Nephron progenitor cell (in vitro differentiated cells): ENCODE results near the gene DENND1B.

Experiments used
- DNase-seq: peaks from one replicate; pipeline ENCODE4 v3.0.0; 2021
- H3K27ac Mint-ChIP-seq: 2 replicates; pipeline ENCODE4 v1.8.0; 2021; ENCODE audit warnings: mild to moderate bottlenecking, moderate library complexity, mixed read lengths
- H3K27me3 Mint-ChIP-seq: 2 replicates; pipeline ENCODE4 v1.8.0; 2021; ENCODE audit warnings: mild to moderate bottlenecking, low read depth, mixed read lengths; ENCODE audit not compliant: poor library complexity
- H3K36me3 Mint-ChIP-seq: 2 replicates; pipeline ENCODE4 v1.8.0; 2021; ENCODE audit warnings: low read depth, mixed read lengths
- H3K4me1 Mint-ChIP-seq: 2 replicates; pipeline ENCODE4 v1.8.0; 2021; ENCODE audit warnings: mixed read lengths
- H3K4me3 Mint-ChIP-seq: 2 replicates; pipeline ENCODE4 v1.8.0; 2021; ENCODE audit warnings: mild to moderate bottlenecking, moderate library complexity, mixed read lengths
- H3K9me3 Mint-ChIP-seq: 2 replicates; pipeline ENCODE4 v1.8.0; 2021; ENCODE audit warnings: mild to moderate bottlenecking, moderate library complexity, mixed read lengths
- CTCF ChIP-seq: fragments of 200-600 bp; sonication (generic); IDR thresholded peaks from 2 replicates; pipeline ENCODE4 v1.5.0; 2021; ENCODE audit warnings: antibody characterized with exemption

The DENND1B gene

GRCh38 chr1:197468543-197469175, 306.6 kb downstream of the DENND1B start:
- Mint-ChIP-seq H3K4me1 (peaks cover 72% of the 10 kb centered on the region), H3K9me3 (no peaks in the 10 kb centered on the region), H3K4me3 (no peak overlapping the region), H3K36me3 (no peaks in the 10 kb centered on the region), H3K27ac (no peak overlapping the region), H3K27me3 (no peaks in the 10 kb centered on the region)
- TF ChIP-seq CTCF, result no peak
- no peak for DNase-seq

- Mint-ChIP-seq H3K36me3 (no peaks in the 10 kb centered on the region), H3K27ac (no peak overlapping the region), H3K9me3 (no peaks in the 10 kb centered on the region), H3K4me1 (peaks cover 80% of the 10 kb centered on the region), H3K4me3 (no peak overlapping the region), H3K27me3 (no peaks in the 10 kb centered on the region)
- no peak for DNase-seq
- no peak for TF ChIP-seq CTCF
Observed at GRCh38 chr1:197467881-197468280, 307.4 kb downstream of the DENND1B start.

- Mint-ChIP-seq H3K27ac (peak overlapping the region; percentile 5), H3K4me3 (no peak overlapping the region), H3K4me1 (peaks cover 78% of the 10 kb centered on the region), H3K9me3 (no peaks in the 10 kb centered on the region), H3K36me3 (no peaks in the 10 kb centered on the region), H3K27me3 (no peaks in the 10 kb centered on the region)
- no peak for TF ChIP-seq CTCF
- DNase-seq, result no peak
Observed at GRCh38 chr1:197466813-197467212, 308.5 kb downstream of the DENND1B start.

- Mint-ChIP-seq H3K36me3 (no peaks in the 10 kb centered on the region), H3K9me3 (no peaks in the 10 kb centered on the region), H3K27me3 (no peaks in the 10 kb centered on the region), H3K4me3 (no peak overlapping the region), H3K4me1 (peaks cover 69% of the 10 kb centered on the region), H3K27ac (no peak overlapping the region)
- TF ChIP-seq CTCF, result no peak
- DNase-seq, result no peak
Observed at GRCh38 chr1:197465528-197466327, 309.6 kb downstream of the DENND1B start.

GRCh38 chr1:197464044-197464443, 311.2 kb downstream of the DENND1B start:
- Mint-ChIP-seq H3K27ac (peak overlapping the region; percentile 96), H3K36me3 (no peaks in the 10 kb centered on the region), H3K27me3 (no peaks in the 10 kb centered on the region), H3K9me3 (no peaks in the 10 kb centered on the region), H3K4me1 (peaks cover 58% of the 10 kb centered on the region), H3K4me3 (peak overlapping the region; percentile 39)
- TF ChIP-seq CTCF, result no peak
- no peak for DNase-seq
